GM18502 (cell line): Measurements from ENCODE around the gene NUDT17.

Experiments used
- ATAC-seq: cut with Tn5 transposase; IDR thresholded peaks from one replicate; pipeline ENCODE4 v1.9.1; 2021; ENCODE audit warnings: mild to moderate bottlenecking; ENCODE audit not compliant: unreplicated experiment, poor library complexity

NUDT17 gene

DNA sequence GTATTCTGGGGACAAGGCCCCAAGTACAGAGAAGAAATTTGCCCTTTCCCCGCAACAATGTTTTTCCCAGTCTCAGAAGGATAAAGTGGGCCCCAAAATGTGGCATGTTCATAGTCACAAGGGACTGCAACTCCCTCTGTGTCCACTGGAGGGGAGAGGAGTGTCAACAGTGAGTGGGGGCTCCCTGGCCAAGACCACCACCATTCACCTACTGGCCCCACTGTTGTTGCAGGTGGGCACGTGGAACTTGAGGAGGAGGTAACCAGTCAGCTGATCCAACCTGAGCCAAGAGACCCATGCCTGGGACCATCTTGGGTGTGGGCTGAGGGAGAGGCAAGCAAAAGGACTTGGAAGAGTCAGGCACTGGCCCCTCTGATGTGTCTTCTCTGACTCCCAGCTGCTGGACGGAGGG lies 777 bp downstream of the NUDT17 start:
- no peak for ATAC-seq

DNA sequence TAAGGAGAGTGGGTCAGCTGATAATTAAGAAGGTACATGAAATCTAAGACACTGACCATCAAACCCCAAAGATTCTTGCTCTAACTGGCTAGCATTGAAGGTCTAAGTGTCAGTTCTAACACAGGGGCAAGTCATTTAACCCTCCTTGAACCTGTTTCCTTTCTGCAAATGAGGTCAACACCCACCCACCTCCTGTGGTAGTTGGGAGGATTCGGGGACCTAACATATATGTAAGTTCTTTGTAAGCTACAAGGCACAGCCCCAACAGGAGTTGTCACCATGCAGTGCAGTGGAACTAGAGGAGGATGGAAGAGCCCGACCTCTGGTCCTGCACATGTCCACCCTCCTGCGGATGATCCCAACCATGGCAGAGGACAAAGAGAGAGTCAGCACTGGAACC lies 2.4 kb downstream of the NUDT17 start:
- no peak for ATAC-seq

DNA sequence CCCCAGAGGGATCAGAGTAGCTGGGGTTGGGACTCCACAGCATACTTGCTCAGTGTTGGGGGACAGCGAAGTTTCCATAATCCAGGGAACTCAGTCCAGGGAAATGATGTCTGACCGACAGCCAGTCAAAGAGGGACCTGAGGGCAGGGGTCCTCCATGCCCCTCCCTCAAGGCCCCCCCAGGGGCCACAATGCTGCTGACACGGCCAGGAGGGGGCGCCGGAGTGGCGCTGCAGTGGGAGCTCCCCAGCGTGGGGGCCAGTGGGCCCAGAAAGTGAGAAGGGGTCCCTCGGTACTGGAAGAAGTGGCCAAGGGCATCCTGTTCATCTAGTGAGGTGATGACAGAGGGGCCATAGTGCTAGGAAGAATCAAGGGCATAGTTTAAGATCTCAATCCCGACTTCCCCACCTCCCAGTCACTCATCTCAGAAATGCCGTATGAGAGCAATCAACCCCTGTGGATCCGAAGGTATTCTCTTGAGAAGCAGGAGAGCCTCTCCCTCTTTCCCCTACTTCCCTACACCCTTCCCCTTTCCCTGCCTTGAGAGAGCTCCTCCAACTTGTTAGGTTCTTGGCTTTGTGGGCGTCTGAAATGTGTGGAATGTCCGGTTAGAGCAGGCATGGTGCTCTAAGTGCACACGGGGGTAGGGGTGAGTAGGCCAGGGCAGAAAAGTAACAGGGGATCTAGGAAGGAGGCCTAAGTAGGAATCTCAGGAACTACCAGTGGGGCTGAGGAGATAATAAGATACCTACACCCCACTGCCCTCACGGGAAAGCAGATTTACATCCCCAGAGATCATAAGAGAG lies 4.1 kb downstream of the NUDT17 start:
- ATAC-seq = no peak

- ATAC-seq = no peak
Observed at GRCh38 chr1:145855426-145855948, 10.1 kb downstream of the NUDT17 start.

GRCh38 chr1:145857170-145857569 lies 11.7 kb downstream of the NUDT17 start:
- ATAC-seq = no peak

GRCh38 chr1:145858238-145858900 lies 12.9 kb downstream of the NUDT17 start:
- peak; percentile 14 for ATAC-seq

DNA sequence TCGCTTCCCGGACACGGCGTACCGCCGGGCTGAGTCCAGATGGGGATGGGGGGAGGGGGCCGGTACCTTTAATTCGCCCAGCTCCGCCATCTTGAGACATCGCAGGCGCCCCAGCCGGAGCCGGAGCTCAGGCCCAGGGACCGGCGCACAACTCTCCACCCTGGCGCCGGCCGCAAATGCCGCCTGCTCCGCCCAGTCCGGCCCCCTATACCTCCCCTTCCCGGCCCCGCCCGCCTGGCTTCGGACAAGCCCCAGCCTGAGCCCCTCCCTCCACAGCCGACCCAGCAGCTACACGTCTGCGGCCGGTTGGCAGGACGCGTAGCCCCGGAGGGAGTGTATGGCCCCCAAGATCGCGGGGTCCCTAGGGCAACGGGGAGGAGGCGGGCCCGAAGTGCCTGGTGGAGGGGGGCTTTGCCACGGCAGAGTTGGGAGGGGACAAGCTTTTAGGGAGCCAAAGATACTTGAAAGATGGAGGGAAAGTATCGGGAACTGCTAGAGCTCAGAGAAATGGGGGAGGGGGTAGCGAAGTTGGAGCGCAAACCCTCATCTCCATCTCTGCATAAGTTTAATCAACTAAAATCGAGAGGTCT lies 13.6 kb downstream of the NUDT17 start, which contains the start of gene PIAS3:
TSS of gene PIAS3 (minus strand) at position 181 of the 590 bp plus-strand sequence. CDS start at position 90, 91 bp downstream.
- ATAC-seq = peak; percentile 87

GRCh38 chr1:145859491-145860023 lies 14.1 kb downstream of the NUDT17 start:
- ATAC-seq = peak; percentile 78

DNA sequence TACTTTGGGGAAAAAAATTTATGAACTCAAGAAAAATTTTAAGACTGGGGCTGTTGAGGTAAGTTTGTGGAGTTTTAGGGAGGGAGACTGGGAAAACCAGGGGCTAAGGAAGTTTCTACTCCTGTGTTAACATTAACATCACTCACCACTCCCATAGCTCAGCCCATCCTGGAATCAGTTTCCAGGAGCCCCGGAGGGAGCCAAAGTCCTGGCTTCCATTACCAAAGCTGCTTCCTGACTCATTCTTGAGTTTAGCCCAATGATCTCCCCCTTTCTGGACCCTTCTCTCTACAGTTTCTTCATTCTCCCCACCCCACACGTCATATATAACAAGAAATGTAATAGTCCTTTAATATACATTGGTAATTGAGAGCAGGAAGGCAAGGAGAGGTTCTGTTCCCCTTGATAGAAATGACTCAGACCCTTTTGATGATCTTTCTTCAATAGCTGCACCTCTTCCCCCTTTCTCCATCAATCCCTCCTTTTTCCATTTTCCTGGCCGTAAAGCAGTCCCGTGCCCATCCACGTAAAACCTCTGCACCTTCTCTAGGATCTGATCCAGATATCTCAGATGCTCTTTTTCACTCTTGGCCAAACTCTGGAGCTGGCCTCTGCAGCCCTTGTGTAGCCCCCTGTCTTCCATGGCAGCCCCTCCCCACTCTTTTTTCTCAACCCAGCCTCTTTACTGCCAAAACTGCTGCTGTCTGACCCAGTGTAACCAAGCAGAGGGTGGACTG lies 18.0 kb downstream of the NUDT17 start:
- no peak for ATAC-seq

DNA sequence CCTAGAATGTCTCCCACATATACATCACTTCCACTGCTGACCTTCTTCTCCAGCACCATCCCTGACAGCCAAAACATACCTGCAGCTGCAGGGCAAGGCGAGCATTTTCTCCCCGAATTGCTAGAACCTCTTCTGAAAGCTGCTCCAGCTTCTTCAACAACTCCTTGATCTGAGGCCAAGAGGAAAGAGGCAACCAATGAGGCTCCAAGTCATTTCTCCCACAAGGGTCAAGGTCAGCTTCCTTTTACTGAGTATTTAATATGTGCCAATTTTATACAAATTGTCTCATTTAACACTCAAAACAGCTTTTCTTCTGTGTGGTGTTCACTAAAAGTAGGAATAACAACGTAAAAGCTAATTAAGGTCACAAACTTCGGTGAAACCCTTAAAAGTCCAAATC lies 22.8 kb downstream of the NUDT17 start:
- no peak for ATAC-seq

- no peak for ATAC-seq
Observed at GRCh38 chr1:145871994-145872924, 26.8 kb downstream of the NUDT17 start.

DNA sequence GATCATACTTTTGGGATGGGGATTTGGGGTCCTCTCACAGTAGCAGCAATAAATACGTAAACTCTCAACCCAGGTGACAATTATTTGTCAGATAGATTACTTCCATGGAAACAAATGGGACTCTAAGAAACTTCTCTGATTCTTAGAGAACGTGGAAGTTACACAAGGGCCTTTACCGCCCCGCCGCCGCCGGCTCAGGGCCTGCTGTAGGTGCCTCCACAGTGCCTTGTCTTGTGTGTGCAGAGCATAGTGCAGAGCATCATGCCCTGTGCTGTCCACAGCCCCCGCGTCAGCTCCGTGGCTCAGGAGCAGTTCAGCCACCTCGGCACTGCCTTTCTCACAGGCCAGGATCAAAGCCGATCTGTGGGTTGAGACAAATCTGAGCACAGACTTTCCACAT lies 29.2 kb downstream of the NUDT17 start:
- ATAC-seq = no peak

- ATAC-seq = no peak
Observed at GRCh38 chr1:145877923-145878486, 32.6 kb downstream of the NUDT17 start.

DNA sequence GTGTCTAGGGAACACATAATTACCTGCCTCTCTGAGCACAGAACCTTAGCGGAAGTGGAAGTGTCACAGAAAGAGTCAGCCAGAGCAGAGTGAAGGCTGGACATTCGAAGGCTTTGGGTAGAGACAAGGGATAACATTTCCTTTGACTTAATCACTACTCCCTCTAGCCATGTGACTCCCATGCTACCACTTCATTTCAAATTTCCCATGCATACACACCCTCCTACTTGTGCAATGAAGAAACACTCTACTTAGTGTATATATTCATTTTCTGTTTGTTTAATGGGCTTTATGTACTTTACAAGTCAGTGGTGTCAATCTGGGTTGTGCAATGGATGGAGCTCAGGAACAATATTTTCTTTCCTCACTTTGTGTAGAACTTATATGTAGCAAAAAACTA lies 33.3 kb downstream of the NUDT17 start:
- no peak for ATAC-seq

DNA sequence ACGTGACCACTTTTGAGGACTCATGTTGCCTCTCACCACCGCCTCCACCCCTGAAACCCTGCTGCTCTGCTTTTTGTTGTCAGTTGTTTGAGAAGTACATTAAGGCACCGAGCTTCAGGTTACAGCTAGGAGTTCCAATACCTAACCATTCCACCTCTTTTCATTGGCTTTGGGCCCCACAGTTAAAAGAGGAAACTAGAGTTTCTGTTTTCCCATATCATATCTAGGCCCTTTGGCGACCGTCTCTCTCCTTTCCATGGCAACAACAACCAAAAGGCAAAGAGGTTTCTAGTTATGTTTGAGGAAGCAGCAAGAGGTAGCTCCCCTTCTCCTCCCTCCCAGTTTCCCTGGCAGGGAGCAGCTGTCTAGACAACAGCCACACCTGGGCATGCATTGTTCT lies 34.3 kb downstream of the NUDT17 start:
- ATAC-seq = no peak

GRCh38 chr1:145884675-145885074 lies 39.2 kb downstream of the NUDT17 start:
- no peak for ATAC-seq

DNA sequence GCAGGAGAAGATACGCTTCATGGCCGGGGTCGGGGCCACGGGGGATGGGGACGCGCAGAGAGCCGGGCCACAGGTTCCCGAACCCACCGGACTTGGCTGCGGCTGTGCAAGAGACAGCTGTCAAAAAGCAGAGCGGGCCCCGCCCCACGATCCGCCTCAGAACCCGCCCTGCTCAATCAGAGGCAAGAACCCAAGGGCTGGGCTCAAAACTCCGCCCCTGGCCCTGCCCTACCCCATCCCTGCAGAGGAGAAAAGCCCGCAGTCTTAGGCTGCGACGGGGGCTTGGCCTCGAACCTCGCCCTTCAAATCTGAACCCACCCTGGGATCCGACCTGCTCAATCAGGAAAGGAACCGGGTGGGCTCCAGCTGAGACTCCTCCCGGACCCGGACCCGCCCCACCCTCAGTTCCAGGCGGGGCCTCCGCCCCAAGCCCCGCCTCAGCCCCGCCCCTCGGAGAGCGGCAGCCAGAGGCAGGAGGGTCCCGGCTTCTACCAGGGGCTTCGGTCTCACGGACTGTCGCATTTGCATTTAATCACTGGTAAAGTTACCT lies 40.4 kb downstream of the NUDT17 start, which contains the start of gene ANKRD35:
TSS of gene ANKRD35 (minus strand) at position 129 of the 550 bp plus-strand sequence. CDS start at position 21, 108 bp downstream.
- ATAC-seq = peak; percentile 100

DNA sequence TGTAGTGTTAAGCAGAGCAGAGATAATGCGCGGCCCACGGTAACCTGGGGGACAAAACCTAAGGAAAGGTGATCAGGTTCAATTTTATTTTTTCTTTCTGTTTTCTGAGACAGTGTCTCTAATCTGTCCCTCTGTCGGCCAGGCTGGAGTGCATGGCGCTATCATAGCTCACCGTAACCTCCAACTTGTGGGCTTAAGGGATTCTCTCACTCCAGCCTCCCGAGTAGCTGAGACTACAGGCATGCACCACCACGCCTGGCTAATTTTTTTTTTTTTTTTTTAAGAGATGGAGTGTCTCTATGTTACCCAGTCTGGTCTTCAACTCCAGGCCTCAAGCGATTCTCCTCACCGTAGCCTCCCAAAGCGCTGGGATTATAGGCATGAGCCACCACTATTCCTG lies 41.0 kb downstream of the NUDT17 start:
- ATAC-seq = no peak
